GM13976 (cell line): ENCODE measurements around the gene SERPINA3.

ENCODE experiments used
- DNase-seq: peaks from one replicate; pipeline ENCODE4 v3.0.0; 2012; ENCODE audit warnings: low spot score
- in situ Hi-C: fragments of 300-500 bp; cut with MboI; formaldehyde crosslinking; loops from one replicate; pipeline ENCODE4 v1.12.0; 2022; ENCODE audit warnings: low sequenced_read_pairs, mixed read lengths, inconsistent platforms; ENCODE audit not compliant: unreplicated experiment
- TF ChIP-seq, protein P1 (sequence below): IDR thresholded peaks from 2 replicates; pipeline ENCODE4 v1.5.1; 2012; ENCODE audit warnings: borderline replicate concordance, mild to moderate bottlenecking; ENCODE audit not compliant: insufficient read depth; ENCODE audit errors: extremely low read depth, missing control alignments, control extremely low read depth

The SERPINA3 gene

DNA sequence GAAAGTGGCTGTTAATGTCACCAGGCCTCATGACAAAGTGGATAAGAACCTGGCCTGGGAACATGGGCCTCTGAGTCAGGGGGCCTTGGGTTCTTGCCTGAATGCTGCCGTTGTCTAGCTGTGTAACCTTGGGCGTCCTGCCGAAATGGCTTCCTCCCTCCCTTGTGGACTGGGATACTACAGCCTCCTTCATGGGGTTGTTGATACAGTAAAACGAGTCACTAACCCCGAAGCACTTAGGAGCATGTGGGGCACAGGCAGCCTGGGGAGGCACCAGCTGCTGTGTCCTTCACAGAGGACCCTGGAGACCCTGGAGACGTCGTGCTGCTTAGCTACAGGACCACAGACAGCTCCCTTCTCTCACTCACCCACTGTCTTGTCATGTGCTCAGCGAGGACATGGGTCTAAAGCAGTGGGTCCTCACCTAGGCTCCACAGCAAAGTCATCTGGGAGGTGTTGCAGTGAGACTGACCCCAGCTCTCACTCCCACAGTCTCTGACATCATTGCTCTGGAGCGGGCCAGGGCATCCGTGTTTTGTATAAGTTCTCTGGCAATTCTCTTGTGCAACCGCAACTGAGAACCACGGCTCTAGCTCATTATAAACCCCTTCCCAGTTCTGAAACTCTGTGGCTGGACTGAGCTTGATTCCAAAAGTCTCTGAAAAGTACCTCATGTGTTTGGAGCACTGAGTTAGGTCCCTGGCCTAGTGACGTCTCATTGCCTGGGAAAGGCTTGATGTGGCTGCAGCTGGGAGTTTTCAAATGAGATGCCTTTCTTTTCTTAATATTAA, 42.1 kb downstream of the SERPINA3 start:
- in situ Hi-C loops = no loop called here
- TF ChIP-seq, protein P1, sequence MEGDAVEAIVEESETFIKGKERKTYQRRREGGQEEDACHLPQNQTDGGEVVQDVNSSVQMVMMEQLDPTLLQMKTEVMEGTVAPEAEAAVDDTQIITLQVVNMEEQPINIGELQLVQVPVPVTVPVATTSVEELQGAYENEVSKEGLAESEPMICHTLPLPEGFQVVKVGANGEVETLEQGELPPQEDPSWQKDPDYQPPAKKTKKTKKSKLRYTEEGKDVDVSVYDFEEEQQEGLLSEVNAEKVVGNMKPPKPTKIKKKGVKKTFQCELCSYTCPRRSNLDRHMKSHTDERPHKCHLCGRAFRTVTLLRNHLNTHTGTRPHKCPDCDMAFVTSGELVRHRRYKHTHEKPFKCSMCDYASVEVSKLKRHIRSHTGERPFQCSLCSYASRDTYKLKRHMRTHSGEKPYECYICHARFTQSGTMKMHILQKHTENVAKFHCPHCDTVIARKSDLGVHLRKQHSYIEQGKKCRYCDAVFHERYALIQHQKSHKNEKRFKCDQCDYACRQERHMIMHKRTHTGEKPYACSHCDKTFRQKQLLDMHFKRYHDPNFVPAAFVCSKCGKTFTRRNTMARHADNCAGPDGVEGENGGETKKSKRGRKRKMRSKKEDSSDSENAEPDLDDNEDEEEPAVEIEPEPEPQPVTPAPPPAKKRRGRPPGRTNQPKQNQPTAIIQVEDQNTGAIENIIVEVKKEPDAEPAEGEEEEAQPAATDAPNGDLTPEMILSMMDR = no peak
- no peak for DNase-seq

DNA sequence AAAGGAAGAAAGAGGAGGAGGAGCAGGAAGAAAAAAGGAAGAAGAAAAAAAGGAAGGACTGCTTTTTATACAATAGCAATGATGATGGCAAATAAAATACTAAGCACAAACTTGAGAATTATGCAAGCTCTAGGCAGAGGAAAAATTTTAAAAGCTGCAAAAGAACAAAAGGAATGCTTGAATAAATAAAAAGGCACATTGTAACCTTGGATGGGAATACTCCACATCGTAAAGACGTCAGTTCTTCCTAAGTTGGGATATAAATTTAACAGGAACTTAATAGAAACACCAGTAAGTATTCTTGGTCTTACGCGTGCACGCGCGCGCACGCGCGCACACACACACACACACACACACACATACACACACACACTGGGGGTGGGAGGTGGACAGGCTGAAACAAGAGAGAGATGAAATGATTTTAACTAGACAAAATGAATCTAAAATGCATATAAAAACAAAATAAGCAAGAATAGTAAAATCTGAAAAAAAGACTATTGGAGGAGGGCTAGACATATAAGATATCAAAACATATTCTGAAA, 43.0 kb downstream of the SERPINA3 start:
- DNase-seq = no peak

DNA sequence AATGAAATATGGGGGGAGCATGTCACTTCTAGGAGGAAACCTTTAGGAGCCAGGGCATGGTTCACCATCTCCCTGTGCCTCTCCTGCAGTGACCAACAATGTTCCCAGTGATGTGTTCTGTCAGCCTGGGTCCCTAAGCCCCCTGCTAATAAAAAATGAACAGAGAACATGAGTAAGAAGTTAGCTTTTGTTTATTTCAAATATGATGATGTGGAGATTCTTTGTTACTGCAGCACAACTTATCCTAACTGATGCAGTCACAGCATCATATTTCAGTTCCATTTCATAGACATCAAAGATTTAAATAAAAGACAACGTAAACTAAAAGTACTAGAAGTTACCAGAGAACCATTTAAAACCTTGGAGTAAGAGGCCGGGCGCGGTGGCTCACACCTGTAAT, 43.9 kb downstream of the SERPINA3 start:
- TF ChIP-seq, protein P1 = no peak
- no peak for DNase-seq
- in situ Hi-C loops = no loop called here

More for the DNA sequence above, 43.0 kb downstream of the SERPINA3 start:
- in situ Hi-C loops = no loop called here
- TF ChIP-seq, protein P1 = no peak

DNA sequence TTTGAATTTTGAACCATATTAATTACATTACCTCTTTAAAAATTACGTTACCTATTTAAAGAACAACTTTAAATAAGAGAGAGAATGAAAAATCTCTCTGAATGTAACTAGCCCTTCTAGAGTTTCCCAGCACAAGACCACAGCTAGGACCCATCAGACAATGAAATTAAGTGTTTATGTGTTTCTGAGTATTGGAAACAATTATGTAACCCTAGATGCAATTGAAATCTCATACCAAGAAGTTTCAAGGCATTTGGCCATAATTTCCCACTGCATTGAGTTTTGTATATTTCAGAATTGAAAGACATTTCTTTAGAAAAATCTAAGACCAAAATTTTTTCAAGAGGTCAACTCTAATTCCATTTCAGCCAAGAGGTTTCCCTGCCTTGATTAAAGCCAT, 47.1 kb downstream of the SERPINA3 start:
- in situ Hi-C loops = no loop called here
- TF ChIP-seq, protein P1 = no peak
- DNase-seq = no peak

DNA sequence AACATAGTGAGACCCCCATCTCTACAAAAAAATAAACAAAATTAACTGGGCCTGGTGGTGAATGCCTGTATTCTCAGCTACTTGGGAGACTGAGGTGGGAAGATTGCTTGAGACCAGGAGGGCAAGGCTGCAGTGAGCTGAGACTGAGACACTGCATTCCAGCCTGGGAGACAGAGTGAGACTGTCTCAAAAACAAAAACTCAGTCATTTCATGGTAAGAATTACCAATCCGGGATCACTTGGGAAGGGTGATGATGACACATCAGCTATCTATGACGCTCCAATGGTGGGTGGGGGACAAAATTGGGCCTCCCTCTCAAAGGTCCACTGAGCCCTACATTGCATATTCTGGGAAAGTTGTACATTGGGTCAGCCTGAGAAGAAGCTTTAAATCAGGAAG, 47.7 kb downstream of the SERPINA3 start:
- no peak for DNase-seq
- TF ChIP-seq, protein P1 = no peak
- in situ Hi-C loops = no loop called here

DNA sequence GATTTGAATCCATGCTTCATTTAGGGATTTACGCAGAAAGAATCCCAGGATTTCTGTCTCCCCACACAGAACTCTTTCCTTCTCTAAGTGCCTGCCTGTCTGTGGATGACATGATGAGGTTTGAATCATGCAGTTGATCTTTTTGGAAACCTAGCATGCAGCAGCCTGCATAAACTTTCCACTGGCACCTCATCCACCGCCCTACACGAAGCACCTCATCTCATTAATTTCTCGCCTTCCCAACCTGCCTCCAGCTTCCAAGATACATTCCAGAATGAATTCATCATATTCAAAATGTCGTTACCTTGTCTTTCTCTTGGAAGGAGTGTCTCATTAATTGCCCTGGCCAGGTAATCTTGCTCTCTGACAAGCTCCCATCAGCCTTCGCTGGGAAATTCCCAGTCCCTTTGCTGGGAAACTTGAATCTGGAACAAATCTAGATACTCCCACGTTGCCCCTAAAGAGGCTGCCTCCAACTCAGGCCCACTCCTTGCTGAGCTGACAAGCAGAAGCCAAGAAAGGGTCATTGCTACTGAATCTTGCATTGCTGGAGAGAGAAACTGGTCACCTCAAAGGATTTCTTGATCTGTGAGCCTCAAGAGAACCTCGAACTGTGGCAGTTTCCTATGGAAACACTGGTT, 48.2 kb downstream of the SERPINA3 start:
- DNase-seq = no peak
- TF ChIP-seq, protein P1 = no peak
- in situ Hi-C loops = no loop called here
